ENCODE results near the gene P2RY14.

P2RY14 gene

DNA sequence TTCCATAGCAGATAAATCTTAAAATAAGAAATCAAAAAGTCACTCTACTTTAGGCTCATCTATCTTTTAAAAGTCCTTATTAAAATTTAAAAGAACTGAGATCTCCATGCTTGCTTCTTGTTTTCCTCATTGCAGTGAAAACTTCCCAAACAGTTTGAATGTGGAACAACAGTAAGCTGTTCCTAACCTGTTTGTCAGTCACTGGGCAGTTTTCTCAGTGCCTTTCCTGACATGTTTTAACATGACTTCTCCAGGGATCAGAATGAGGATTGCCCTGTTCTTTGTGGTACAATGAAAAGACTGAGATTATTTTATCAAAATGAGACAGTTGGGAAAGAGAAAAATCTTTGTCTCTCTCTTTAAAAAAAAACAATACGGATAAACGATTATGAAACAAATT is 37.5 kb upstream of the P2RY14 start:
- Histone ChIP-seq H3K4me1 (peaks cover 0 to 13% (median 0%) of the 10 kb centered on the region in 10 experiments; a peak in 5 of 20 replicates), H3K36me3 (no peaks in the 10 kb centered on the region), H3K9ac (no peak overlapping the region), H3K27ac (no peak overlapping the region), H3K9me3 (replicated peaks in 1 of 11) (no peaks in the 10 kb centered on the region), H3K4me2 (no peak overlapping the region), H3K4me3 (no peak overlapping the region), H4K20me1 (no peaks in the 10 kb centered on the region), H3K27me3 (no peaks in the 10 kb centered on the region)
- no peak for TF ChIP-seq Cebpa-rat (IDR thresholded peaks at IDR 0.05)

DNA sequence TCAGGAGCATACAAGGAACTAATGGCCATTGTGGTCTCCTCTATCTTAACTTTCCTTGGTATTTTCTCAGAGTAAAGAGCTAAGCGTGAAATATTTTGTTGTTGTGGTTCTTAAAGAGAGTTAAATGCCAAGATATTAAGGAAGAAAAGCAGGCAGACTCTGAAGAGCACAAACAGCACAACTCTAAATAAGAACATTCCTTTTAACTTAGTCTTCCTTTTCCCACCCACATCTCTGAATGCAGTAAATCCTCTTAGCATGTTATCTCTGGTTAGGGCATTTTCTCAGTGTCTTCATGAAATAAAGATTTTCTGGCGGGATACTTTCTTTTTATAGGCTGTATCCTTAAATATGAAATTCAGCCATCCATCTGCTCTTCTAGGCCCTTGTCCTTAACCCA is 36.8 kb upstream of the P2RY14 start:
- Histone ChIP-seq H3K36me3 (no peaks in the 10 kb centered on the region), H3K4me2 (no peak overlapping the region), H3K9ac (no peak overlapping the region), H3K4me1 (peaks cover 0 to 11% (median 0%) of the 10 kb centered on the region in 10 experiments; a peak in 4 of 20 replicates), H3K27me3 (no peaks in the 10 kb centered on the region), H3K27ac (no peak overlapping the region), H3K4me3 (no peak overlapping the region), H4K20me1 (no peaks in the 10 kb centered on the region), H3K9me3 (replicated peaks in 1 of 11) (no peaks in the 10 kb centered on the region)
- TF ChIP-seq Cebpa-rat (IDR thresholded peaks at IDR 0.05), result no peak

DNA sequence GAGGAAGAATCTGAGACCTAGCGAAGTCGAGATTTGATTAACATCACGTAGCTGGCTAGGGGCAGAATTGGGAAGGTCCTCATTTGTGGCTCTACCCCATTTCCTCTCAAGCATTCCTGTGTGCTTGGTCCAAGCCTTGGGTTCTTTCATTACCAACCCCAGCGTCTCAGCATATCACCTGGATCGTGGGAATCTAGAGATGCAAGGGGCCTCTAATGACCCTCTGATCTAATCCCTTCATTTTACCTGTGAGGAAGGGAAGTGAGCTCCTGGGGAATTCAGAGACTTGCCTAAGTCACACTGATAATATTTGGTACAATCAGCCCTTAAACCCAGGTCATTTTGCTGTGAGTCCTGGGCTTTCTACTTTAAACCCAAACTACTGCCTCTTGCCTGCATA is 36.3 kb upstream of the P2RY14 start:
- no peak for TF ChIP-seq Cebpa-rat (IDR thresholded peaks at IDR 0.05)
- Histone ChIP-seq H3K9ac (no peak overlapping the region), H3K27ac (no peak overlapping the region), H3K27me3 (no peaks in the 10 kb centered on the region), H3K4me2 (no peak overlapping the region), H3K4me3 (no peak overlapping the region), H3K36me3 (no peaks in the 10 kb centered on the region), H3K4me1 (peaks cover 0 to 11% (median 0%) of the 10 kb centered on the region in 10 experiments; a peak in 4 of 20 replicates), H4K20me1 (no peaks in the 10 kb centered on the region), H3K9me3 (replicated peaks in 1 of 11) (no peaks in the 10 kb centered on the region)

DNA sequence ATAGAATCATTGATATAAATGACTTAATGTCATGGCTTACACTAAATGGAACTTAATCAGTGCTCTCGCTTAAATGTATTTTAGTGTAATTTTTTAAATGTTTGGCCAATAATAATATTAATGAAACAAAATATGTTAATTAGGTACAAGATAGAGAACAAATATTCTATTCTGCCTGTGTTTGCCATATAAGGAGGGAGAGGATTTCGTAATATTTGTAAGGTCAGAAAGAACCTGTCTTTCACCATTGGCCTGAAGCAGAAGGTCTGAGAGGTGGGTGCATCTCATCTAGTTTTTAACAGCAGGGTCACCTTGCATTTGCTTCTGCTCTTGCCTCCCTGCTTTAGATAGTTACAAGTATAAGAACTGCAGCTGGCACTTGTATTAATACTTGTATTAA is 35.8 kb upstream of the P2RY14 start:
- Histone ChIP-seq H3K4me2 (no peak overlapping the region), H3K36me3 (no peaks in the 10 kb centered on the region), H3K27ac (no peak overlapping the region), H4K20me1 (no peaks in the 10 kb centered on the region), H3K27me3 (no peaks in the 10 kb centered on the region), H3K4me1 (peaks cover 0 to 9% (median 0%) of the 10 kb centered on the region in 10 experiments; a peak in 4 of 20 replicates), H3K4me3 (no peak overlapping the region), H3K9ac (no peak overlapping the region), H3K9me3 (replicated peaks in 1 of 11) (no peaks in the 10 kb centered on the region)
- TF ChIP-seq Cebpa-rat (IDR thresholded peaks at IDR 0.05), result peak in 1 of 11 experiments; percentile 20; a peak in 1 of 22 replicates

DNA sequence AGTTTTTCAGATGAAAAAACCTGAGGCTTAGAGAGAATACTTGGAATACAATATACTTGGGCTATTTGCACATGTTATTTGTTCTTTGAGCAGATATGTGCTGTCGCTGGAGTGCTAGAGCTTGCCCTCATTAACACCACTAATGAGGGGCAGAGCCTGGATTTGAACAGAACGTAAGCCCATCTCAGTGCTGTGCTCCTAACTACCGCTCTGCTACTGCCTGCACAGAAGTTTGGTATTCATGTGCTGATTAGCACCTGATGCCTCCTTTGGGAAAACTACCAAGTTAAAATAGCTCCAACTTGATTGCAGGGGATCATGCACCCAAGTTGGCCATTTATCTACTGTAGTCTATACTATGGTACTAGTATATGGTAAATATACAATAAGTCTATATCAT is 34.6 kb upstream of the P2RY14 start:
- no peak overlapping the region for H3K4me2 ChIP-seq
- no peak overlapping the region for H3K4me3 ChIP-seq
- no peaks in the 10 kb centered on the region for H3K27me3 ChIP-seq
- H4K20me1 ChIP-seq, result no peaks in the 10 kb centered on the region
- H3K4me1 ChIP-seq, result no peaks in the 10 kb centered on the region; a peak in 1 of 20 replicates
- H3K27ac ChIP-seq, result no peak overlapping the region
- H3K36me3 ChIP-seq, result no peaks in the 10 kb centered on the region
- H3K9me3 ChIP-seq (replicated peaks in 1 of 11), result no peaks in the 10 kb centered on the region
- no peak for TF ChIP-seq Cebpa-rat (IDR thresholded peaks at IDR 0.05)
- no peak overlapping the region for H3K9ac ChIP-seq

DNA sequence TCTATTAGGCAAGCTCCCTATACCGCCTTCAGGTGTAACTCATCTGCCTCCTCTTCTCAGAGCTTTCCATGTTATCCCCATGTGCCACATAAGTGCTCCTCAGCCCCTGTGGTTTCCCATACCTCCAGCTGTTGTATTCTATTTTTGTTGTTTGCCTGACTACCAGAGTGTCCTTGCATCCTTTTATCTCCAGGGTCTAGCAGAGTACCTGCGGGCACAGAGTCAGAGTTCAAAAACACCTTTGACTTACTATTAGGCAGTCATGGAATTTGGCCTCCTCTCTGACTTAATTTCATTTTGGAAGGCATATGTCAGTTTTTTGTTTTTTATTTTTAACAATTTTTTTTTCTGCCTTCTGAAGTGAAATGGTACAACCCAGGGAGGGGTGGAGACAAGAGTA is 31.2 kb upstream of the P2RY14 start:
- H3K9ac ChIP-seq, result no peak overlapping the region
- no peak overlapping the region for H3K4me3 ChIP-seq
- no peaks in the 10 kb centered on the region for H3K9me3 ChIP-seq (replicated peaks in 1 of 11)
- TF ChIP-seq Cebpa-rat (IDR thresholded peaks at IDR 0.05), result no peak
- no peaks in the 10 kb centered on the region for H3K36me3 ChIP-seq
- H3K4me2 ChIP-seq, result no peak overlapping the region
- H3K4me1 ChIP-seq, result no peaks in the 10 kb centered on the region
- H3K27ac ChIP-seq, result no peak overlapping the region
- no peaks in the 10 kb centered on the region for H3K27me3 ChIP-seq
- H4K20me1 ChIP-seq, result no peaks in the 10 kb centered on the region

DNA sequence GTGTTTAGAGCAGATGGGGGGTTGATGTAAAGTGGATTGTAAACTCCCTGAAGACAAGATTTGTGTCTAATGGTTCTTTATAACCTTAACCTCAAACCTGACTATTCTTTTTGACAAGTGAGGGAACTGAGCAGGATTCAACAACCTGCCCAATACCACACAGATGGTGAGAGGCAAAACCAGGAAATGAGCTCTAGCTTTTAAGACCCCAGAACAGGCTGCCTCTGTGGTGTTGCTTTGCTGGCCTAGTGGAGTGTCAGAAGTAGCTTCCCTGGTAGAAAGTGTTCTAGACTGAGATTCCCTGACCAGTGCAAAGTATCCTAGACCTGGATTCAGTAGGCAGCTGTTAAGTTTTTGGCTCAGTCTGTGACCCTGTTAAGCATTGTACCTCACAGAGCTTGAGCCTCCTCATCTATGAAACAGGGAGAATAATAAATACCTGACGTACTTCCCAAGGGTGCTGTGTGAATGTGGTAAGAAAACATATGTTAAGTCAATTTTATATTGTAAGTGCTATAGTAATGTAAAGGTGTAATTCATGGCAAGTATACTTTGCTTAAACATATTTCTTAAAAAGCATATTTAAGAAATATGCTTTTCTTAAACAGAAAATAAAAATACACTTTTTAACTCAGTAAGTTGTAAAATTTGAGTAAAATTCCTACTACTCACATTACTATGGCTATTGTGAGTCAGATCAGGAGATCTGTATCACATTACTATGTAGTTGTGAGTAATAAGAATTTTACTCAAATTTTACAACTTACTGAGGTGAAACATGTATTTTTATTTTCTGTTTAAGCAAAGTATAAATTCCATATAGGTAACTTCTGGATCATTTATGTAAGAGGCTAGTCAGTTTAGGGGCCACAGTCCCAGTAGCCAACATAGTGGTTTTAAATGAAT is 29.5 kb upstream of the P2RY14 start:
- Histone ChIP-seq H3K9me3 (replicated peaks in 1 of 11) (no peaks in the 10 kb centered on the region), H3K9ac (no peak overlapping the region), H3K27me3 (no peaks in the 10 kb centered on the region), H3K4me3 (no peak overlapping the region), H3K27ac (no peak overlapping the region), H3K4me2 (no peak overlapping the region), H4K20me1 (no peaks in the 10 kb centered on the region), H3K4me1 (peaks cover 0 to 7% (median 0%) of the 10 kb centered on the region in 10 experiments; a peak in 1 of 20 replicates), H3K36me3 (no peaks in the 10 kb centered on the region)
- no peak for TF ChIP-seq Cebpa-rat (IDR thresholded peaks at IDR 0.05)

DNA sequence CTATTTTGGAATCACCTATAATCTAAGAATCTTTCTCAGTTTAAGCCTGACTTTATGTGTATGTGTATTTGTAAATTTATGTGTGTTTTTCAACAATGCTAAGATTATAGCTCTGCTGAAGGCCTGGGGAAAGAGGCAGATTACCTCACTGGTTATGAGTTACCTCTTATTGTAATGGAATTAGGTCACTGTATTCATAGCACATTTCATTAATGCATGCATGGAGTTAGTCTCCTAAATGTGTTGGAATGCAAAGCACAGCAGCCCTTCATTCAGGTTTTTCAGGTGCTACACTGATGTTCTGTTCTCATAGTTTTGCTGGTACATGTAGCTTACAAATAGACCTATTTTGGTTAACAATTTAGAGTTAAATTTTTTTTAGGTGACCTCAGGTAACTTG is 28.8 kb upstream of the P2RY14 start:
- no peak overlapping the region for H3K9ac ChIP-seq
- H3K36me3 ChIP-seq, result no peaks in the 10 kb centered on the region
- H3K4me2 ChIP-seq, result no peak overlapping the region
- no peak for TF ChIP-seq Cebpa-rat (IDR thresholded peaks at IDR 0.05)
- no peaks in the 10 kb centered on the region for H3K27me3 ChIP-seq
- peaks cover 0 to 7% (median 0%) of the 10 kb centered on the region in 10 experiments; a peak in 1 of 20 replicates for H3K4me1 ChIP-seq
- H3K9me3 ChIP-seq (replicated peaks in 1 of 11), result no peaks in the 10 kb centered on the region
- no peak overlapping the region for H3K4me3 ChIP-seq
- H3K27ac ChIP-seq, result no peak overlapping the region
- no peaks in the 10 kb centered on the region for H4K20me1 ChIP-seq

DNA sequence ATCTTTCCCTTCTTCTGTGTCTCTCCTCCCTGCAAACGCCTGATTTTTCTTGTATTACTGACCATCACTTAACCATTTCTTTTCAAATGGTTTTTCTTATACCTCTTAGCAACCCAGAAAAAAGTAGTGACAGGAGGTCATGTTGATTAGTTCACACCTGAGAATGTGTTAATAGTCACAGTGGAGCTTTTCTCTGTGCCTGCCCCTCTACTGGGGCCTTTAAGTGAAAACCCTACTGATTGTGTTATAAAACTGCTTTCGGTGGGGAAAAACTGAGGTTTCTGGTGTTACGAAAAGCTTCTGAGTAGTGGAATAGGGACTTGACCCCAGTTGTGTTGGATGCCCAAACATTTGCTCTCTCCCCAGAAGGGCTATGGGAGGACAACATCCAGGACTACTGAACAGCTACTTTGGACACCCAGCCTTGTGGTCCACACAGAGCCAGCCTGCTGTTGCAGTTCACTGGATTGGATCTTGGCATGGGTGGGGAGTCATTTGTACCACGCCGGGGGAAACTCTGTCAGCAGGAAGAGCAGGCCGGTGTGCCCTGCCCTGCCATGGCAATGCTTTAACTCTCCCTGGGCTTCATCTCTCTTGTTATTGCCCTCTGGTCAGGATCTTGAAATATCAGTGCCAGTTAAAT is 27.9 kb upstream of the P2RY14 start:
- Histone ChIP-seq H3K36me3 (no peaks in the 10 kb centered on the region), H3K27me3 (no peaks in the 10 kb centered on the region), H4K20me1 (no peaks in the 10 kb centered on the region), H3K27ac (no peak overlapping the region), H3K9ac (no peak overlapping the region), H3K9me3 (replicated peaks in 1 of 11) (no peaks in the 10 kb centered on the region), H3K4me3 (no peak overlapping the region), H3K4me1 (peaks cover 0 to 14% (median 0%) of the 10 kb centered on the region in 10 experiments; a peak in 3 of 20 replicates), H3K4me2 (no peak overlapping the region)
- TF ChIP-seq Cebpa-rat (IDR thresholded peaks at IDR 0.05), result no peak
